HG03175 (cell line): ENCODE measurements around the gene AFAP1L1.
"Not testable (repeated sequence)": the region's sequence is repeated elsewhere in the genome, so short reads cannot be mapped to it uniquely, and the experiment has no call there.

Experiments used
- ATAC-seq: cut with Tn5 transposase; IDR thresholded peaks from one replicate; pipeline ENCODE4 v1.9.1; 2021; ENCODE audit warnings: mild to moderate bottlenecking, moderate library complexity; ENCODE audit not compliant: unreplicated experiment

AFAP1L1 gene

GRCh38 chr5:149387081-149387631, 115.5 kb downstream of the AFAP1L1 start:
- no peak for ATAC-seq

- ATAC-seq: no peak
Measured at GRCh38 chr5:149387982-149388381, 116.3 kb downstream of the AFAP1L1 start.

- ATAC-seq: no peak
Measured at GRCh38 chr5:149388498-149389190, 117.0 kb downstream of the AFAP1L1 start.

GRCh38 chr5:149389552-149390495, 118.2 kb downstream of the AFAP1L1 start:
- ATAC-seq: no peak

- ATAC-seq: not testable (repeated sequence)
Measured at GRCh38 chr5:149391076-149391475, 119.4 kb downstream of the AFAP1L1 start.
